ENCODE results near the gene ATRNL1.
"Not testable (repeated sequence)": the region's sequence is repeated elsewhere in the genome, so short reads cannot be mapped to it uniquely, and the experiment has no call there.

The ATRNL1 gene

DNA sequence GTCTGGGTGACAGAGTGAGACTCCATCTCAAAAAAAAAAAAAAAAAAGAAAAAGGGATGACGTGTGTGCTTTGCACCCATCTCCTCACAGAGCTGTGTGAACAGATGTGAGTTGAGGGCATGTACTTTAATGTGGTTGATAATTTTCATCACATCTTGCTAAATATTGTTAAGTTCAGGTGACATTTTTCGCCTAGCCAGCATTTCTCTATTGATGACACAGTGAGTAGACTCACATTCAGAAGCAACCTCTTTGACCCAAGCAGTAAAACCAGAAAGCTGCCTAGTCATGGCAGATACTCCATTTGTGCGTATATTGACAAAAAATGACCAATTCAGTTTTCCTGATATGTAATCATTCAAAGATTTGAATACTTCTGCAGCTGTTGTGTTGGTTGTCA is 126.0 kb downstream of the ATRNL1 start:
- DNase-seq: no peak

DNA sequence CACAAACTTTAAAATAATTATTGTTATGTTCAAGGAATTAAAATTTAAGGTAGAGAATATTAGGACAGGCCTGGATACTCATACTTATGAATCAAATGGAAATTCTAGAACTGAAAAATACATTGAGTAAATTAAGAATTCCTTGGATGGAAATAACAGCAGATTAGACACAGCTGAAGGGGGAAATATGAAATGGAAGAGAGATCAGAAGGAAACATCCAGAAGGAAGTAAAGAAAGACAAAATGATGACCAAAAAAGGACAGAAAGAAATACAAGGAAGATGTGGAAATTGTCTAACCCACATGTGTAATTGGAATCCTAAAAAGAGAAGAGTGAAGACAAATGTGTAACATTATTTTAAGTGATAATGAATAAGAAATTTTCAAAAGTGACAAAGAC is 128.9 kb downstream of the ATRNL1 start:
- no peak for DNase-seq

- DNase-seq: no peak
Measured at GRCh38 chr10:115239761-115240160, 146.6 kb downstream of the ATRNL1 start.

DNA sequence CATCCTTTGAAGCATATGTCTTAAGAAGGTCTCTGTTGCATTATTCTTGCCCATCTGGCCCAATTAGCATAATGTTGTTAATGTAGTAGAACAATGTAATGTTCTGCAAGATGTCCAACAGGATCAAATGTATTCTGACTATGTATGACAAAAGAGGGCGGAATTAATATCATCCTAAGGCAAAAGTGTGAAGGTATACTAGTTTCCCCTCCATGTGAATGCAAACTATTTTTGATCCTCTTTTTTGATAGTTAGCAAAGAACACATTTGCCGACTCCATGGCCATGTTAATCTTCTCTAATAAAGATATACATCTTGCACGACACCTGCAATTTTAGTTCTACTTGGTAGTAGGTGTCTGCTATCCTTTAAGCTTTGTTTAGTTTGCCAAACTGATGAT is 157.6 kb downstream of the ATRNL1 start:
- DNase-seq: no peak

DNA sequence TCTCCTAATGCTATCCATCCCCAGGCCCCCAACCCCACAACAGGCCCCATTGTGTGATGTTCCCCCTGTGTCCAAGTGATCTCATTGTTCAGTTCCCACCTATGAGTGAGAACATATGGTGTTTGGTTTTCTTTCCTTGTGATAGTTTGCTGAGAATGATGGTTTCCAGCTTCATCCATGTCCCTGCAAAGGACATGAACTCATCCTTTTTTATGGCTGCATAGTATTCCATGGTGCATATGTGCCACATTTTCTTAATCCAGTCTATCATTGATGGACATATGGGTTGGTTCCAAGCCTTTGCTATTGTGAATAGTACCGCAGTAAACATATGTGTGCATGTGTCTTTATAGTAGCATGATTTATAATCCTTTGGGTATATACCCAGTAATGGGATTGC is 160.6 kb downstream of the ATRNL1 start:
- DNase-seq: not testable (repeated sequence)

DNA sequence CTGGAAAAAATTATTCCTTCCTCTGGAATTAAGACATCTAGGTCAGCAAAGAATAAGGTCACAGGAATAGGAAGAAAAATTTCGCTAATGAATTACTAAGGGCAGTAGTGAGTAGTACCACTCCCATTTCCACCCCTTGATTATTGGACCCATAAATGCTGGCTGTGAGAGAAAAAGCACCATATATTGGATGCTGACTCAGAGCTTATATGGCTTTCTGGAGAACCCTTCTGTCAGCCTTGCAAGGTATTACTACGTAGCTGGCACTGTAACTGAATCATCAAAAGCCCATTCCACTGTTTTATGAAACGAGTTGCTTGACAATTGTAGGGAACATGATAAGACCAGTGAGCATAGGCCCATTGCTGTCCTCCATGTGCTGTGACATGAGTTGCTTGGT is 179.3 kb downstream of the ATRNL1 start:
- DNase-seq: no peak

- no peak for DNase-seq
Measured at GRCh38 chr10:115278294-115278693, 185.1 kb downstream of the ATRNL1 start.

- DNase-seq: no peak
Measured at GRCh38 chr10:115295213-115295805, 202.1 kb downstream of the ATRNL1 start.

DNA sequence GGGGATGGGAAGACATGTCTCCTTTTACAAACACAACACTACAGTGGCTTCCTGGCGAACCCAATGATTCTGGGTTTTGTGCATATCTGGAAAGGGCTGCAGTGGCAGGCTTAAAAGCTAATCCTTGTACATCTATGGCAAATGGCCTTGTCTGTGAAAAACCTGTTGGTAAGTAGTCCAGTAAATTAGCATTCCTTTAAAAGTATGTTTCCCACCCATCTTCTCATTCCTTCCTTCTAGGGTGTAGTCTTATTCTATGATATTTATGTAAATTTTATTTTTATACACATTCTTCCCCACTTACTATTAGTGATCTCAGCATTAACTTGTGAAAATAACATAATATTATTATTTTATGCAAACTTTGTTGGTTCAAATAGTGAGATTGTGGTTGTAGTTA is 206.9 kb downstream of the ATRNL1 start:
- no peak for DNase-seq

DNA sequence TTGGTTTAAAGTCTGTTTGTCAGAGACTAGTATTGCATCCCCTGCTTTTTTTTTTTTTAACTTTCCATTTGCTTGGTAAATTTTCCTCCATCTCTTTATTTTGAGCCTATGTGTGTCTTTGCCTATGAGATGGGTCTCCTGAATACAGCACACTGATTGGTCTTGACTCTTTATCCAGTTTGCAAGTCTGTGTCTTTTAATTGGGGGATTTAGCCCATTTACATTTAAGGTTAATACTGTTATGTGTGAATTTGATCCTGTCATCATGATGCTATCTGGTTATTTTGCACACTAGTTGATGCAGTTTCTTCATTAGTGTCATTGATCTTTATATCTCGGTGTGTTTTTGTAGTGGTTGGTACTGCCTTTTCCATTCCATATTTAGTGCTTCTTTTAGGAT is 226.5 kb downstream of the ATRNL1 start:
- not testable (repeated sequence) for DNase-seq

- DNase-seq: no peak
Measured at GRCh38 chr10:115321360-115321759, 228.2 kb downstream of the ATRNL1 start.

DNA sequence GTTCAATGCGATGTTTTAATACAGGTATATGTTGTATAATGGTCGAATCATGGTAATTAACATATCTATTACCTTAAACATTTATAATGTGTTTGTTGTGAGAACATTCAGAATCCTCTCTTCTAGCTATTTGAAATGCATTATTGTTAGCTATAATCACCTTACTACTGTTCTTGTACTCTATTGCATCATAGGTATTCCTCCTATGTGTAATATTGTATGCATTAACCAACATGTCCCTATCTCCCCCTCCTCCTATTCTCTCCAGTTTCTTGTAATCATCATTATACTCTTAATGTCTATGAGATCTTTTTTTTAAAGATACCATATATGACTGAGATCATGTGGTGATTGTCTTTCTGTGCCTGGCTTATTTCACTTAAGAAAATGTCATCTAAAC is 235.2 kb downstream of the ATRNL1 start:
- no peak for DNase-seq

- no peak for DNase-seq
Measured at GRCh38 chr10:115335366-115335765, 242.2 kb downstream of the ATRNL1 start.

GRCh38 chr10:115355162-115355760 is 262.1 kb downstream of the ATRNL1 start:
- no peak for DNase-seq

DNA sequence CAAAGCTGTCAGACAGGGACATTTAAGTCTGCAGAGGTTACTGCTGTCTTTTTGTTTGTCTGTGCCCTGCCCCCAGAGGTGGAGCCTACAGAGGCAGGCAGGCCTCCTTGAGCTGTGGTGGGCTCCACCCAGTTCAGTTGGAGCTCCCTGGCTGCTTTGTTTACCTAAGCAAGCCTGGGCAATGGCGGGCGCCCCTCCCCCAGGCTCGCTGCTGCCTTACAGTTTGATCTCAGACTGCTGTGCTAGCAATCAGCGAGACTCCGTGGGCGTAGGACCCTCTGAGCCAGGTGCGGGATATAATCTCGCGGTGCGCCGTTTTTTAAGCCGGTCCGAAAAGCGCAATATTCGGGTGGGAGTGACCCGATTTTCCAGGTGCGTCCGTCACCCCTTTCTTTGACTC is 274.8 kb downstream of the ATRNL1 start:
- not testable (repeated sequence) for DNase-seq

DNA sequence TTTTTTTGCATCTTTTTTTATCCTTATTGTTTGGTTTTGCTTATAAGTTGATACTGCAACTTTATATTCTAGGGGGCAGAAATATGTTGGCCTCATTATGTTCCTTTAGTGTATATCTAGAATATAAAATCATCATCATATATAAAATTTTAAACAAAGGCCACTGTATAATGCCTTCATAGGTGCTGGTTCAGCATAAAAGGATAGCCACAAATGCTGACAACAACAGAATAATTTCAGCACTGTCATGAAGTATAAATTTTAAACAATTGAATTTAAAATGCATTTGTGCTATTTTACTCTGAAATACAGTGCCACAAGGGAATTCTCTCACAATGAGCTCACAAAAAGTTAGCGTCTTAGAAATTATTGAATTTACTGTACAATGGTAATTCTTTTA is 285.9 kb downstream of the ATRNL1 start:
- no peak for DNase-seq

- no peak for DNase-seq
Measured at GRCh38 chr10:115384665-115385064, 291.5 kb downstream of the ATRNL1 start.

DNA sequence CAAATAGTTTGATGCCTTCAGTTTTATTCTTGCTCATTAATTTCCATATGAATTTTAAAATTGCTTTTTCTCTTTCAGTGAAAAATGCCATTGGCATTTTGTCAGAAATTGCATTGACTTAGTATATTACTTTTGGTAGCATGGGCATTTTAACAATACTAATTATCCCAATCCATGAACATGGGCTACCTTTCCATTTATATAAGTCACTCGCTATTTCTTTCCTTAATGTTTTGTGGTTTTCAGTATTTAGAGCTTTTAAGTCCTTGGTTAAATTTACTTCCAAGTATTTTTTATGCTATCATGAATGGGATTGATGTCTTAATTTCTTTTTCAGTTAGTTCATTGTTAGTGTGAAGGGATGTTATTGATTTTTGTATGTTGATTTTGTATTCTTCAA is 297.4 kb downstream of the ATRNL1 start:
- DNase-seq: no peak

- no peak for DNase-seq
Measured at GRCh38 chr10:115398026-115398425, 304.9 kb downstream of the ATRNL1 start.

- DNase-seq: no peak
Measured at GRCh38 chr10:115402699-115403098, 309.5 kb downstream of the ATRNL1 start.

DNA sequence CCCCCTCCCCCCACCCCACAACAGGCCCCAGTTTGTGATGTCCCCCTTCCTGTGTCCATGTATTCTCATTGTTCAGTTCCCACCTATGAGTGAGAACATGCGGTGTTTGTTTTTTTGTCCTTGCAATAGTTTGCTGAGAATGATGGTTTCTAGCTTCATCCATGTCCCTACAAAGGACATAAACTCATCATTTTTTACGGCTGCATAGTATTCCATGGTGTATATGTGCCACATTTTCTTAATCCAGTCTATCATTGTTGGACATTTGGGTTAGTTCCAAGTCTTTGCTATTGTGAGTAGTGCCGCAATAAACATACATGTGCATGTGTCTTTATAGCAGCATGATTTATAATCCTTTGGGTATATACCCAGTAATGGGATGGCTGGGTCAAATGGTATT is 312.7 kb downstream of the ATRNL1 start:
- not testable (repeated sequence) for DNase-seq

DNA sequence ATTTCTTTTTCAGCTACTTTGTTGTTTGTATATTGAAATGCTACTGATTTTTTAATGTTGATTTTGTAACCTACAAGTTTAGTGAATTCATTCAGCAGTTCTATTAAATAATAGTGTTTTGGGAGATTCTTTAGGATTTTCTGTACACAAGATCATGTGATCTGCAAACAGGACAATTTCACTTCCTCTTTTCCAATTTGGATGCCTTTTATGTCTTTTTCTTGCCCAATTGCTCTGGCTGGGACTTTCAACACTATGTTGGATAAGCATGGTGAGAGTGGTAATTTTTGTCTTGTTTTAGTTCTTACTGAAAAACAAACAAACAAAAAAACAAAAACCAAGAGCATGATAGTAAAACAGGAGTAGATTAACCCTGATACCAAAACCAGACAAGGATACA is 316.2 kb downstream of the ATRNL1 start:
- DNase-seq: no peak

- no peak for DNase-seq
Measured at GRCh38 chr10:115417585-115418265, 324.6 kb downstream of the ATRNL1 start.

GRCh38 chr10:115422624-115423023 is 329.5 kb downstream of the ATRNL1 start:
- DNase-seq: no peak

- DNase-seq: no peak
Measured at GRCh38 chr10:115427611-115428010, 334.4 kb downstream of the ATRNL1 start.

All from central memory CD4-positive, alpha-beta T cell (primary cell).